ENCODE data around the gene TOMM22.

DNA sequence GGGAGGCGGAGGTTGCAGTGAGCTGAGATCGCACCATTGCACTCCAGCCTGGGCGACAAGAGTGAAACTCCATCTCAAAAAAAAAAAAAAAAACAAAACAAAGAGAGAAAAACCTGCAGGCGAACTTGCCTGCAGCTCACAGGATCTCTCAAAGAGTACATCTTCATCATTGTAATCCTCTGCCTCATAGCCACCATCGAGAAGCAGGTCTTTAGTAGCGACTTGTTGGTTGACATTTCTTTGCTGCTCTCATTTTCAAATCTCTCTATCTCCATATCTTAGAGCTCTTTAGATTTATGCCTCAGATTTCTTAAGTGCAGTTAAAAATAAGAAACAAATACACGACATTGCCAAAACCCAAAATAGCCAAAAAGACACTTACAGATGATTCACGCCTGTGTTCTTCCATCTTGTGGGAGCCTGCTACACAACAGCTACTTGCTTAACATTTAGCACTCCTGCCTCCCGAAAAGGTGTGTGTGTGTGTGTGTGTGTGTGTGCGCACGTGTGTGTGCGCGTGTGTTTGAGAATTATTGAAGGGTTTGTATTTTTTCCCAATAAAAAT lies 40.2 kb upstream of the TOMM22 start:
- TF ChIP-seq, protein P1, sequence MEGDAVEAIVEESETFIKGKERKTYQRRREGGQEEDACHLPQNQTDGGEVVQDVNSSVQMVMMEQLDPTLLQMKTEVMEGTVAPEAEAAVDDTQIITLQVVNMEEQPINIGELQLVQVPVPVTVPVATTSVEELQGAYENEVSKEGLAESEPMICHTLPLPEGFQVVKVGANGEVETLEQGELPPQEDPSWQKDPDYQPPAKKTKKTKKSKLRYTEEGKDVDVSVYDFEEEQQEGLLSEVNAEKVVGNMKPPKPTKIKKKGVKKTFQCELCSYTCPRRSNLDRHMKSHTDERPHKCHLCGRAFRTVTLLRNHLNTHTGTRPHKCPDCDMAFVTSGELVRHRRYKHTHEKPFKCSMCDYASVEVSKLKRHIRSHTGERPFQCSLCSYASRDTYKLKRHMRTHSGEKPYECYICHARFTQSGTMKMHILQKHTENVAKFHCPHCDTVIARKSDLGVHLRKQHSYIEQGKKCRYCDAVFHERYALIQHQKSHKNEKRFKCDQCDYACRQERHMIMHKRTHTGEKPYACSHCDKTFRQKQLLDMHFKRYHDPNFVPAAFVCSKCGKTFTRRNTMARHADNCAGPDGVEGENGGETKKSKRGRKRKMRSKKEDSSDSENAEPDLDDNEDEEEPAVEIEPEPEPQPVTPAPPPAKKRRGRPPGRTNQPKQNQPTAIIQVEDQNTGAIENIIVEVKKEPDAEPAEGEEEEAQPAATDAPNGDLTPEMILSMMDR (conservative IDR thresholded peaks at IDR 0.05 in 1 of 2, IDR thresholded peaks at IDR 0.05 in 1 of 2; ENCODE audit: low read depth in 1 of 2, low read length in 2 of 2): no peak
- no peak for TF ChIP-seq EZH2 (IDR thresholded peaks at IDR 0.05; ENCODE audit: low read length, missing control alignments)

Data from fibroblast of lung (primary cell).